ENCODE data around the gene EFNA5.

DNA sequence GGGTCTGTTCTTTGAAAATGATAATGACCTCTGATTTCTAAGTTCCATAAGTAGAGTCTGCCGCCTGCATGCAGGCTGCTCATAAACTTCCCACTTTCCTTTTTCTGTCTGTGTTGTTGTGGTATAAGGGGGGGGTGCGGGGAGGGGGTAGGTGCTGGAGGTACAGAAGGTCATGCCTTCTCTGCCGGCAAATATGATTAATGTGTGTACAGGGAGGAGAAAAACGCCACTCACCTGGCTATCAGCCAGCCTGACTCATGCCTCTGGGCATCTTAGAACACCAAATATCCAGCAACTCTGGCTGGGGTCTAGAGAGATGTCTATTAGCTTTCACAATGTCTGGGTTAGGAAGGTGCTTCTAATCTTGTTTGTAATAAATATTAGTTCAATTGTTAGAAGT lies 128.3 kb downstream of the EFNA5 start:
- TF ChIP-seq POLR2A (IDR thresholded peaks at IDR 0.05) (no peak), POLR2AphosphoS5 (IDR thresholded peaks at IDR 0.05; ENCODE audit: insufficient read depth in 1 of 2, low read depth in 1 of 2) (no peak)
- TF ChIP-seq, protein P1, sequence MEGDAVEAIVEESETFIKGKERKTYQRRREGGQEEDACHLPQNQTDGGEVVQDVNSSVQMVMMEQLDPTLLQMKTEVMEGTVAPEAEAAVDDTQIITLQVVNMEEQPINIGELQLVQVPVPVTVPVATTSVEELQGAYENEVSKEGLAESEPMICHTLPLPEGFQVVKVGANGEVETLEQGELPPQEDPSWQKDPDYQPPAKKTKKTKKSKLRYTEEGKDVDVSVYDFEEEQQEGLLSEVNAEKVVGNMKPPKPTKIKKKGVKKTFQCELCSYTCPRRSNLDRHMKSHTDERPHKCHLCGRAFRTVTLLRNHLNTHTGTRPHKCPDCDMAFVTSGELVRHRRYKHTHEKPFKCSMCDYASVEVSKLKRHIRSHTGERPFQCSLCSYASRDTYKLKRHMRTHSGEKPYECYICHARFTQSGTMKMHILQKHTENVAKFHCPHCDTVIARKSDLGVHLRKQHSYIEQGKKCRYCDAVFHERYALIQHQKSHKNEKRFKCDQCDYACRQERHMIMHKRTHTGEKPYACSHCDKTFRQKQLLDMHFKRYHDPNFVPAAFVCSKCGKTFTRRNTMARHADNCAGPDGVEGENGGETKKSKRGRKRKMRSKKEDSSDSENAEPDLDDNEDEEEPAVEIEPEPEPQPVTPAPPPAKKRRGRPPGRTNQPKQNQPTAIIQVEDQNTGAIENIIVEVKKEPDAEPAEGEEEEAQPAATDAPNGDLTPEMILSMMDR (IDR thresholded peaks at IDR 0.05): no peak

Data from vagina (tissue), 2 donors.